Fibroblast of peridontal ligament (primary cell): ENCODE data around the gene C1orf35.

Experiments
- DNase-seq: peaks from one replicate; pipeline ENCODE4 v3.0.0-alpha.2; 2010; ENCODE audit errors: extremely low read depth

C1orf35 gene

GRCh38 chr1:228109073-228109961 lies 6.2 kb upstream of the C1orf35 start, which contains the start of gene MRPL55:
TSS of gene MRPL55 (minus strand) at chr1:228109299. CDS start at chr1:228108260, 1,039 bp downstream.
- peak; percentile 93 for DNase-seq

GRCh38 chr1:228108742-228109072 lies 5.6 kb upstream of the C1orf35 start:
- DNase-seq = no peak

GRCh38 chr1:228108055-228108690 lies 5.0 kb upstream of the C1orf35 start:
- DNase-seq = no peak

- no peak for DNase-seq
These were observed 4.5 kb upstream of the C1orf35 start for GRCh38 chr1:228107636-228108035.

- no peak for DNase-seq
These were observed 3.6 kb upstream of the C1orf35 start for GRCh38 chr1:228106800-228107054.

GRCh38 chr1:228105996-228106799 lies 3.1 kb upstream of the C1orf35 start:
- no peak for DNase-seq

- no peak for DNase-seq
These were observed 2.3 kb upstream of the C1orf35 start for GRCh38 chr1:228105270-228105995.

- no peak for DNase-seq
These were observed 1.6 kb upstream of the C1orf35 start for GRCh38 chr1:228104526-228105269.

- DNase-seq = no peak
These were observed 933 bp downstream of the C1orf35 start for GRCh38 chr1:228101994-228102790.

- no peak for DNase-seq
These were observed 1.5 kb downstream of the C1orf35 start for GRCh38 chr1:228101614-228101993.

GRCh38 chr1:228100822-228101613 lies 2.1 kb downstream of the C1orf35 start:
- DNase-seq = no peak

GRCh38 chr1:228099331-228099732 lies 3.8 kb downstream of the C1orf35 start:
- DNase-seq = no peak

GRCh38 chr1:228098323-228098931 lies 4.7 kb downstream of the C1orf35 start:
- DNase-seq = no peak

- no peak for DNase-seq
These were observed 5.6 kb downstream of the C1orf35 start for GRCh38 chr1:228097333-228098081.

- no peak for DNase-seq
These were observed 6.5 kb downstream of the C1orf35 start for GRCh38 chr1:228096416-228097332.

GRCh38 chr1:228095938-228096337 lies 7.2 kb downstream of the C1orf35 start:
- no peak for DNase-seq

GRCh38 chr1:228095161-228095560 lies 8.0 kb downstream of the C1orf35 start:
- no peak for DNase-seq
